ENCODE measurements around the gene OR51B4. TPM values are rescaled to one million over a fixed set of nuclear protein-coding genes. Genes with fewer than 3 reads are reported as not detected.

OR51B4 gene
- polyA plus RNA-seq, 2 of the 4 experiments (the other 2 are of a cell fraction): not detected

DNA sequence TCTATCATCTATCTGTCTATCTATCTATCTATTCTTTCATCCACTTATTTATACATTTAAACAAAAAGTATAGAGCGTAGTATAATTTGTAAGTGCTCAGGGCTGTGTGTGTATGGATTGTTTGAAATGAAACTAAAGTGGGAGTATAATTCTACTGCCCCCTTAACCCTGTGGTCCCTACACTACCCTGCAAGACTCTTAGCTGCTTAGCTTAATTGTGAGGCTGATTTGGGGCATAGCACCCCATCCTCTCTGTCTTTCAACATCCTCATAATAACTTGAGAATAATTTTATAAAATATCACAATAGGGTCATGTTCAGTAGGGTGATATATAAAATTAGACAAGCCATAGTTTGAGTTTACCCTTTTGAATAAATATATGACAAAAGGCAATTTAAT is 11.6 kb downstream of the OR51B4 start:
- no peak for DNase-seq (ENCODE audit: low read depth in 1 of 2, low spot score in 1 of 2)
- Histone ChIP-seq H3K27ac (no peak overlapping the region), H3K4me2 (no peak overlapping the region), H3K9me3 (no peaks in the 10 kb centered on the region), H3K4me1 (no peaks in the 10 kb centered on the region), H3K4me3 (no peak overlapping the region)
- 95% methylated on average over 1 of the region's 1 CpG for WGBS (ENCODE audit: missing lambda C conversion rate)
- TF ChIP-seq, protein P1, sequence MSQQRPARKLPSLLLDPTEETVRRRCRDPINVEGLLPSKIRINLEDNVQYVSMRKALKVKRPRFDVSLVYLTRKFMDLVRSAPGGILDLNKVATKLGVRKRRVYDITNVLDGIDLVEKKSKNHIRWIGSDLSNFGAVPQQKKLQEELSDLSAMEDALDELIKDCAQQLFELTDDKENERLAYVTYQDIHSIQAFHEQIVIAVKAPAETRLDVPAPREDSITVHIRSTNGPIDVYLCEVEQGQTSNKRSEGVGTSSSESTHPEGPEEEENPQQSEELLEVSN (IDR thresholded peaks at IDR 0.05; ENCODE audit: borderline replicate concordance, low read depth): no peak
- TF ChIP-seq HOXB13 (CRISPR knock-in tag; IDR thresholded peaks at IDR 0.05; ENCODE audit: low read depth) (no peak), ESRRA (IDR thresholded peaks at IDR 0.05; ENCODE audit: borderline replicate concordance, low read length) (no peak), PHF8 (IDR thresholded peaks at IDR 0.05; ENCODE audit: borderline replicate concordance, low read depth) (no peak), SREBF2 (IDR thresholded peaks at IDR 0.05) (no peak), GATA3 (IDR thresholded peaks at IDR 0.05; ENCODE audit: borderline replicate concordance) (no peak), RCOR1 (IDR thresholded peaks at IDR 0.05; ENCODE audit: low read depth, low read length) (no peak), ZSCAN20 (CRISPR knock-in tag; IDR thresholded peaks at IDR 0.05) (no peak), MAFK (IDR thresholded peaks at IDR 0.05; ENCODE audit: partially characterized antibody) (no peak), POLR2AphosphoS2 (conservative IDR thresholded peaks at IDR 0.05; ENCODE audit: low read length) (no peak), RNF2 (IDR thresholded peaks at IDR 0.05; ENCODE audit: borderline replicate concordance, low read depth) (no peak), ZFP36 (IDR thresholded peaks at IDR 0.05; ENCODE audit: borderline replicate concordance, partially characterized antibody) (no peak), CTCF (IDR thresholded peaks at IDR 0.05) (no peak), PBX3 (IDR thresholded peaks at IDR 0.05) (no peak), CBX2 (IDR thresholded peaks at IDR 0.05; ENCODE audit: borderline replicate concordance, low read depth) (no peak), HOXA7 (CRISPR knock-in tag; IDR thresholded peaks at IDR 0.05) (no peak), EHMT2 (IDR thresholded peaks at IDR 0.05; ENCODE audit: low read depth) (no peak), RARB (CRISPR knock-in tag; IDR thresholded peaks at IDR 0.05) (no peak), HEYL (CRISPR knock-in tag; IDR thresholded peaks at IDR 0.05) (no peak)
- POLR2A ChIA-PET: no interaction called here
- CTCF ChIA-PET: interaction anchor here (1.0 to 3.9 kb wide), 7 partner anchors 9 to 165 kb away, joined by 4 to 44 read pairs (median 8); no protein-coding TSS in a partner anchor
- FAIRE-seq: no peak
- no peak for ATAC-seq

DNA sequence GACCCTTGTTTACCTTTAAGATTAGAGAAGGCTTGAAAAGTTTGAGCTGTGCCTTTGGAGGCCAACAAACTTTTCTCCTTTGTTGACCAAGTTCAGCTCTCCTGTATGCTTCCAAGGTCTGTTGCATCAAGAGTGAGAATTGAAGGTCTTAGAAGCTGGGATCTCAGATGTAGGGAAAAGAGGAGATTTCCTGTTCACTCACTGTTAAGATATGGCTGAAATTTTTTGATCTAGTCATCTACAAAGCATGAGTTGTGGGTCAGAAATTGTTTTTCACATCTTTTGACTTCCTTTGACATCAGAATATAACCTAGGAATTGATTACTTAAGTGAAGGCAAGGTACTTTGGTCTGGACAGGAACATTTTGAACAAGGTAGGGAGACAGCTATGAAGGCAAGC is 12.1 kb downstream of the OR51B4 start:
- CTCF ChIA-PET: interaction anchor here (0.7 to 3.9 kb wide), 5 partner anchors 28 to 165 kb away, joined by 3 to 44 read pairs (median 3); no protein-coding TSS in a partner anchor
- Histone ChIP-seq H3K4me1 (no peaks in the 10 kb centered on the region), H3K4me3 (no peak overlapping the region), H3K4me2 (no peak overlapping the region), H3K27ac (no peak overlapping the region; a peak in 1 of 6 replicates), H3K9me3 (no peaks in the 10 kb centered on the region)
- ATAC-seq: no peak
- no peak for DNase-seq (ENCODE audit: low read depth in 1 of 2, low spot score in 1 of 2)
- POLR2A ChIA-PET: no interaction called here
- no peak for FAIRE-seq
- TF ChIP-seq RFX5 (IDR thresholded peaks at IDR 0.05): no peak
- TF ChIP-seq, protein P2, sequence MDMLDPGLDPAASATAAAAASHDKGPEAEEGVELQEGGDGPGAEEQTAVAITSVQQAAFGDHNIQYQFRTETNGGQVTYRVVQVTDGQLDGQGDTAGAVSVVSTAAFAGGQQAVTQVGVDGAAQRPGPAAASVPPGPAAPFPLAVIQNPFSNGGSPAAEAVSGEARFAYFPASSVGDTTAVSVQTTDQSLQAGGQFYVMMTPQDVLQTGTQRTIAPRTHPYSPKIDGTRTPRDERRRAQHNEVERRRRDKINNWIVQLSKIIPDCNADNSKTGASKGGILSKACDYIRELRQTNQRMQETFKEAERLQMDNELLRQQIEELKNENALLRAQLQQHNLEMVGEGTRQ (IDR thresholded peaks at IDR 0.05): no peak
- TF ChIP-seq MYC (IDR thresholded peaks at IDR 0.05; ENCODE audit: borderline replicate concordance, low read length): no peak
- TF ChIP-seq PBX3 (IDR thresholded peaks at IDR 0.05): no peak
- TF ChIP-seq, protein P3, sequence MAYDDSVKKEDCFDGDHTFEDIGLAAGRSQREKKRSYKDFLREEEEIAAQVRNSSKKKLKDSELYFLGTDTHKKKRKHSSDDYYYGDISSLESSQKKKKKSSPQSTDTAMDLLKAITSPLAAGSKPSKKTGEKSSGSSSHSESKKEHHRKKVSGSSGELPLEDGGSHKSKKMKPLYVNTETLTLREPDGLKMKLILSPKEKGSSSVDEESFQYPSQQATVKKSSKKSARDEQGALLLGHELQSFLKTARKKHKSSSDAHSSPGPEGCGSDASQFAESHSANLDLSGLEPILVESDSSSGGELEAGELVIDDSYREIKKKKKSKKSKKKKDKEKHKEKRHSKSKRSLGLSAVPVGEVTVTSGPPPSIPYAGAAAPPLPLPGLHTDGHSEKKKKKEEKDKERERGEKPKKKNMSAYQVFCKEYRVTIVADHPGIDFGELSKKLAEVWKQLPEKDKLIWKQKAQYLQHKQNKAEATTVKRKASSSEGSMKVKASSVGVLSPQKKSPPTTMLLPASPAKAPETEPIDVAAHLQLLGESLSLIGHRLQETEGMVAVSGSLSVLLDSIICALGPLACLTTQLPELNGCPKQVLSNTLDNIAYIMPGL (CRISPR knock-in tag; IDR thresholded peaks at IDR 0.05; ENCODE audit: borderline replicate concordance): no peak
- no peak for TF ChIP-seq FOXS1 (CRISPR knock-in tag; IDR thresholded peaks at IDR 0.05)
- no peak for TF ChIP-seq MAFK (IDR thresholded peaks at IDR 0.05; ENCODE audit: partially characterized antibody)
- no peak for TF ChIP-seq FOSB (CRISPR knock-in tag; IDR thresholded peaks at IDR 0.05)
- no peak for TF ChIP-seq PHF8 (IDR thresholded peaks at IDR 0.05; ENCODE audit: borderline replicate concordance, low read depth)
- TF ChIP-seq, protein P4, sequence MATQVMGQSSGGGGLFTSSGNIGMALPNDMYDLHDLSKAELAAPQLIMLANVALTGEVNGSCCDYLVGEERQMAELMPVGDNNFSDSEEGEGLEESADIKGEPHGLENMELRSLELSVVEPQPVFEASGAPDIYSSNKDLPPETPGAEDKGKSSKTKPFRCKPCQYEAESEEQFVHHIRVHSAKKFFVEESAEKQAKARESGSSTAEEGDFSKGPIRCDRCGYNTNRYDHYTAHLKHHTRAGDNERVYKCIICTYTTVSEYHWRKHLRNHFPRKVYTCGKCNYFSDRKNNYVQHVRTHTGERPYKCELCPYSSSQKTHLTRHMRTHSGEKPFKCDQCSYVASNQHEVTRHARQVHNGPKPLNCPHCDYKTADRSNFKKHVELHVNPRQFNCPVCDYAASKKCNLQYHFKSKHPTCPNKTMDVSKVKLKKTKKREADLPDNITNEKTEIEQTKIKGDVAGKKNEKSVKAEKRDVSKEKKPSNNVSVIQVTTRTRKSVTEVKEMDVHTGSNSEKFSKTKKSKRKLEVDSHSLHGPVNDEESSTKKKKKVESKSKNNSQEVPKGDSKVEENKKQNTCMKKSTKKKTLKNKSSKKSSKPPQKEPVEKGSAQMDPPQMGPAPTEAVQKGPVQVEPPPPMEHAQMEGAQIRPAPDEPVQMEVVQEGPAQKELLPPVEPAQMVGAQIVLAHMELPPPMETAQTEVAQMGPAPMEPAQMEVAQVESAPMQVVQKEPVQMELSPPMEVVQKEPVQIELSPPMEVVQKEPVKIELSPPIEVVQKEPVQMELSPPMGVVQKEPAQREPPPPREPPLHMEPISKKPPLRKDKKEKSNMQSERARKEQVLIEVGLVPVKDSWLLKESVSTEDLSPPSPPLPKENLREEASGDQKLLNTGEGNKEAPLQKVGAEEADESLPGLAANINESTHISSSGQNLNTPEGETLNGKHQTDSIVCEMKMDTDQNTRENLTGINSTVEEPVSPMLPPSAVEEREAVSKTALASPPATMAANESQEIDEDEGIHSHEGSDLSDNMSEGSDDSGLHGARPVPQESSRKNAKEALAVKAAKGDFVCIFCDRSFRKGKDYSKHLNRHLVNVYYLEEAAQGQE (IDR thresholded peaks at IDR 0.05): no peak
- TF ChIP-seq EHMT2 (IDR thresholded peaks at IDR 0.05; ENCODE audit: low read depth): no peak
- no peak for TF ChIP-seq HEYL (CRISPR knock-in tag; IDR thresholded peaks at IDR 0.05)

All from A549 (cell line).